H9 (cell line): Measurements from ENCODE around the gene NDUFB3. TPM values are rescaled to one million over a fixed set of nuclear protein-coding genes. Genes with fewer than 3 reads are reported as not detected.

Experiments
- DNase-seq: peaks from one replicate; pipeline ENCODE4 v3.0.0-alpha.2; 2017
- H2AFZ ChIP-seq: one replicate; pipeline ENCODE4 v1.6.1; 2013; ENCODE audit warnings: mild to moderate bottlenecking, low read length, control low read depth, moderate library complexity
- H2AK5ac ChIP-seq: 2 replicates; pipeline ENCODE4 v1.6.1; 2013; ENCODE audit warnings: low read length, control low read depth, mixed read lengths; ENCODE audit not compliant: insufficient read length
- H2BK120ac ChIP-seq: one replicate; pipeline ENCODE4 v1.6.1; 2013; ENCODE audit warnings: low read depth, mild to moderate bottlenecking, low read length, control low read depth, inconsistent platforms; ENCODE audit not compliant: poor library complexity, severe bottlenecking
- H2BK12ac ChIP-seq: 2 replicates; pipeline ENCODE4 v1.6.1; 2013; ENCODE audit warnings: low read length, control low read depth, mixed read lengths, low read depth; ENCODE audit not compliant: insufficient read length
- H2BK15ac ChIP-seq: 2 replicates; pipeline ENCODE4 v1.6.1; 2013; ENCODE audit warnings: low read depth, low read length, control low read depth
- H2BK20ac ChIP-seq: one replicate; pipeline ENCODE4 v1.6.1; 2013; ENCODE audit warnings: low read depth, mild to moderate bottlenecking, low read length, control low read depth, inconsistent platforms; ENCODE audit not compliant: poor library complexity, severe bottlenecking
- H2BK5ac ChIP-seq: 2 replicates; pipeline ENCODE4 v1.6.1; 2013; ENCODE audit warnings: low read length, control low read depth, mixed read lengths; ENCODE audit not compliant: insufficient read length
- H3K14ac ChIP-seq: 2 replicates; pipeline ENCODE4 v1.6.1; 2013; ENCODE audit warnings: low read length, control low read depth; ENCODE audit not compliant: insufficient read depth
- H3K18ac ChIP-seq: 2 replicates; pipeline ENCODE4 v1.6.1; 2013; ENCODE audit warnings: low read depth, mild to moderate bottlenecking, mixed read lengths, low read length, control low read depth; ENCODE audit not compliant: insufficient read length
- H3K23ac ChIP-seq: 2 replicates; pipeline ENCODE4 v1.6.1; 2013; ENCODE audit warnings: low read length, control low read depth, mixed read lengths, low read depth; ENCODE audit not compliant: insufficient read length
- H3K23me2 ChIP-seq: 2 replicates; pipeline ENCODE4 v1.6.1; 2013; ENCODE audit warnings: low read depth, mild to moderate bottlenecking, mixed read lengths, low read length, control low read depth; ENCODE audit not compliant: insufficient read length, poor library complexity, severe bottlenecking
- H3K27ac ChIP-seq: 2 replicates; pipeline ENCODE4 v1.5.1; 2013; ENCODE audit warnings: low read length, control low read depth, mixed read lengths, low read depth; ENCODE audit not compliant: insufficient read length
- H3K27me3 ChIP-seq: 2 replicates; pipeline ENCODE4 v1.6.1; 2013; ENCODE audit warnings: low read length, control low read depth, inconsistent platforms; ENCODE audit not compliant: insufficient read depth
- H3K4ac ChIP-seq: 2 replicates; pipeline ENCODE4 v1.6.1; 2013; ENCODE audit warnings: low read depth, mild to moderate bottlenecking, control low read depth, inconsistent platforms, low read length, moderate library complexity
- H3K4me1 ChIP-seq: 2 replicates; pipeline ENCODE4 v1.6.1; 2013; ENCODE audit warnings: low read length, control low read depth, inconsistent platforms; ENCODE audit not compliant: insufficient read depth
- H3K4me2 ChIP-seq: 2 replicates; pipeline ENCODE4 v1.6.1; 2013; ENCODE audit warnings: low read length, control low read depth, mixed read lengths; ENCODE audit not compliant: insufficient read length, insufficient read depth
- H3K56ac ChIP-seq: 2 replicates; pipeline ENCODE4 v1.6.1; 2013; ENCODE audit warnings: low read depth, mild to moderate bottlenecking, mixed read lengths, low read length, control low read depth; ENCODE audit not compliant: insufficient read length
- H3K79me1 ChIP-seq: 2 replicates; pipeline ENCODE4 v1.6.1; 2013; ENCODE audit warnings: low read depth, mild to moderate bottlenecking, moderate library complexity, low read length, control low read depth, inconsistent platforms; ENCODE audit not compliant: insufficient read depth, poor library complexity, severe bottlenecking
- H3K79me2 ChIP-seq: 2 replicates; pipeline ENCODE4 v1.6.1; 2013; ENCODE audit warnings: low read length, control low read depth, inconsistent platforms; ENCODE audit not compliant: insufficient read depth
- H3K9ac ChIP-seq: 2 replicates; pipeline ENCODE4 v1.6.1; 2013; ENCODE audit warnings: low read length, control low read depth, mixed read lengths; ENCODE audit not compliant: insufficient read length; ENCODE audit errors: extremely low read depth
- H3K9me3 ChIP-seq: one replicate; pipeline ENCODE4 v1.6.1; 2013; ENCODE audit warnings: low read depth, low read length, inconsistent platforms; ENCODE audit not compliant: control insufficient read depth
- H3T11ph ChIP-seq: one replicate; pipeline ENCODE4 v1.6.1; 2013; ENCODE audit warnings: mild to moderate bottlenecking, low read length, control low read depth, inconsistent platforms
- H4K20me1 ChIP-seq: one replicate; pipeline ENCODE4 v1.6.1; 2013; ENCODE audit not compliant: control insufficient read depth, insufficient read length, insufficient read depth
- H4K5ac ChIP-seq: 2 replicates; pipeline ENCODE4 v1.6.1; 2013; ENCODE audit warnings: low read depth, mild to moderate bottlenecking, mixed read lengths, low read length, control low read depth; ENCODE audit not compliant: insufficient read length
- H4K8ac ChIP-seq: replicated peaks from 2 replicates; pipeline ENCODE4 v1.6.1; 2013; ENCODE audit warnings: low read length, control low read depth, mixed read lengths, low read depth; ENCODE audit not compliant: insufficient read length
- H4K91ac ChIP-seq: 2 replicates; pipeline ENCODE4 v1.6.1; 2013; ENCODE audit warnings: low read depth, mild to moderate bottlenecking, moderate library complexity, mixed read lengths, low read length, control low read depth; ENCODE audit not compliant: insufficient read length
- H3K27ac Mint-ChIP-seq, 3 experiments: 2 replicates in 2 of 3; 3 replicates in 1 of 3; pipeline ENCODE4 v1.8.0; 2020 to 2021; ENCODE audit warnings: mixed read lengths in 3 of 3, mild to moderate bottlenecking in 1 of 3, moderate library complexity in 1 of 3
- H3K27me3 Mint-ChIP-seq: 2 replicates; pipeline ENCODE4 v1.8.0; 2021; ENCODE audit warnings: low read depth, mild to moderate bottlenecking, moderate library complexity, mixed read lengths
- H3K36me3 Mint-ChIP-seq, 3 experiments: 2 replicates in 2 of 3; 3 replicates in 1 of 3; pipeline ENCODE4 v1.8.0; 2020 to 2021; ENCODE audit warnings: low read depth in 3 of 3, mixed read lengths in 3 of 3; ENCODE audit not compliant: insufficient read depth in 1 of 3
- H3K4me1 Mint-ChIP-seq, 2 experiments: 2 replicates each; pipeline ENCODE4 v1.8.0; 2020; ENCODE audit warnings: mixed read lengths in 2 of 2
- H3K4me3 Mint-ChIP-seq, 2 experiments: 2 replicates in 1 of 2; 3 replicates in 1 of 2; pipeline ENCODE4 v1.8.0; 2020 to 2021; ENCODE audit warnings: mild to moderate bottlenecking in 2 of 2, mixed read lengths in 2 of 2, moderate library complexity in 1 of 2
- H3K9me3 Mint-ChIP-seq, 2 experiments: 2 replicates in 1 of 2; 3 replicates in 1 of 2; pipeline ENCODE4 v1.8.0; 2020; ENCODE audit warnings: mild to moderate bottlenecking in 2 of 2, mixed read lengths in 2 of 2, moderate library complexity in 1 of 2
- WGBS: extraction: QIAGEN DNeasy Blood & Tissue Kit; methylation state at CpG from one replicate; pipeline ENCODE4 v1.1.7; 2013; ENCODE audit warnings: missing lambda C conversion rate, low lambda C conversion rate, mixed read lengths; ENCODE audit not compliant: insufficient read length; ENCODE audit errors: extremely low coverage; 5-methylcytosine and 5-hydroxymethylcytosine counted together
- total RNA-seq: library from RNA; stranded (reverse); gene quantifications from 2 replicates; pipeline ENCODE4 v1.2.1, GENCODE V29; 2021
- TF ChIP-seq, protein P1 (sequence below): fragments of 200-600 bp; sonication (generic); conservative IDR thresholded peaks from 3 replicates; pipeline ENCODE4 v1.8.0; 2021; ENCODE audit warnings: antibody characterized with exemption, mild to moderate bottlenecking

The NDUFB3 gene
- total RNA-seq, 1 experiment from 2014 or later: 59.6 TPM

DNA sequence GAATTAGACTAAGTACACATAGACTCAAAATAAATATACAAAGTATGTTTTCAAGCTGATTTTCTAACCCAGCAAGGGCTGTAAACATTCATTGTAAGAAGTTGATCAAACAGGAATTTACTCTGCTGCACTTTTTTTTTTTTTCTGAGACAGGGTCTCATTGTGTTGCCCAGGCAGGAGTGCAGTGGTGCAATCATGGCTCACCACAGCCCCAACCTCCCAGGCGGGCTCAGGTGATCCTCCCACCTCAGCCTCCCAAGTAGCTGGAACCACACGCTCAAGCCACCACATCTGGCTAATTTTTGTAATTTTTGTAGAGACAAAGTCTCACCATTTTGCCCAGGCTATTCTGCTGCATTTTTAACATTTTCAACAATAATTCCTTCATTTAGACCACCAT lies 35.8 kb downstream of the NDUFB3 start:
- Histone ChIP-seq H3K79me2 (no peaks in the 10 kb centered on the region), H3K4me2 (no peak overlapping the region), H3K9ac (no peak overlapping the region), H4K8ac (no peak overlapping the region), H3K4ac (no peak overlapping the region), H3K79me1 (no peaks in the 10 kb centered on the region), H2AFZ (no peak overlapping the region), H2BK5ac (no peak overlapping the region), H3T11ph (no peak overlapping the region), H2AK5ac (no peak overlapping the region), H4K5ac (no peak overlapping the region), H3K23me2 (no peaks in the 10 kb centered on the region), H3K18ac (no peak overlapping the region), H2BK20ac (no peak overlapping the region), H4K91ac (no peak overlapping the region), H2BK15ac (no peak overlapping the region), H4K20me1 (no peaks in the 10 kb centered on the region), H3K27me3 (no peaks in the 10 kb centered on the region), H3K14ac (no peak overlapping the region), H2BK12ac (no peak overlapping the region), H3K23ac (no peak overlapping the region), H3K4me1 (no peaks in the 10 kb centered on the region), H2BK120ac (no peak overlapping the region), H3K56ac (no peak overlapping the region), H3K9me3 (no peaks in the 10 kb centered on the region), H3K27ac (no peak overlapping the region)
- TF ChIP-seq, protein P1, sequence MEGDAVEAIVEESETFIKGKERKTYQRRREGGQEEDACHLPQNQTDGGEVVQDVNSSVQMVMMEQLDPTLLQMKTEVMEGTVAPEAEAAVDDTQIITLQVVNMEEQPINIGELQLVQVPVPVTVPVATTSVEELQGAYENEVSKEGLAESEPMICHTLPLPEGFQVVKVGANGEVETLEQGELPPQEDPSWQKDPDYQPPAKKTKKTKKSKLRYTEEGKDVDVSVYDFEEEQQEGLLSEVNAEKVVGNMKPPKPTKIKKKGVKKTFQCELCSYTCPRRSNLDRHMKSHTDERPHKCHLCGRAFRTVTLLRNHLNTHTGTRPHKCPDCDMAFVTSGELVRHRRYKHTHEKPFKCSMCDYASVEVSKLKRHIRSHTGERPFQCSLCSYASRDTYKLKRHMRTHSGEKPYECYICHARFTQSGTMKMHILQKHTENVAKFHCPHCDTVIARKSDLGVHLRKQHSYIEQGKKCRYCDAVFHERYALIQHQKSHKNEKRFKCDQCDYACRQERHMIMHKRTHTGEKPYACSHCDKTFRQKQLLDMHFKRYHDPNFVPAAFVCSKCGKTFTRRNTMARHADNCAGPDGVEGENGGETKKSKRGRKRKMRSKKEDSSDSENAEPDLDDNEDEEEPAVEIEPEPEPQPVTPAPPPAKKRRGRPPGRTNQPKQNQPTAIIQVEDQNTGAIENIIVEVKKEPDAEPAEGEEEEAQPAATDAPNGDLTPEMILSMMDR: no peak
- Mint-ChIP-seq H3K36me3 (no peaks in the 10 kb centered on the region), H3K27ac (no peak overlapping the region), H3K4me1 (peaks cover 4% of the 10 kb centered on the region in 2 experiments; a peak in 3 of 4 replicates), H3K4me3 (no peak overlapping the region), H3K27me3 (no peaks in the 10 kb centered on the region), H3K9me3 (no peaks in the 10 kb centered on the region)
- no peak for DNase-seq
- WGBS: no CpG with 5 or more reads among the region's 2 CpGs
